Liver (tissue), 9 donors: ENCODE results near the gene ANKRD44. TPM values are rescaled to one million over a fixed set of nuclear protein-coding genes. Genes with fewer than 3 reads are reported as not detected.

Source experiments
- DNase-seq: peaks from one replicate; pipeline ENCODE4 v3.0.0-alpha.2; 2017; ENCODE audit warnings: low spot score
- H3K27ac ChIP-seq, 2 donors: one replicate each; pipeline ENCODE4 v1.7.0; 2013; ENCODE audit warnings: inconsistent platforms in 2 of 2, low read length in 2 of 2, control low read depth in 1 of 2, low read depth in 1 of 2, mild to moderate bottlenecking in 1 of 2
- H3K27me3 ChIP-seq, 4 donors: one replicate each; pipeline versions ENCODE4 v1.6.1 to v1.7.0; 2013; ENCODE audit warnings: low read length in 3 of 4, inconsistent platforms in 1 of 4, mild to moderate bottlenecking in 1 of 4, moderate library complexity in 1 of 4; ENCODE audit not compliant: control insufficient read depth in 4 of 4, insufficient read depth in 4 of 4
- H3K36me3 ChIP-seq, 4 donors: one replicate each; pipeline versions ENCODE4 v1.6.1 to v1.7.0; 2013; ENCODE audit warnings: low read length in 3 of 4, mild to moderate bottlenecking in 3 of 4, low read depth in 1 of 4, moderate library complexity in 1 of 4; ENCODE audit not compliant: control insufficient read depth in 4 of 4, insufficient read depth in 3 of 4
- H3K4me1 ChIP-seq, 4 donors: one replicate each; pipeline versions ENCODE4 v1.6.1 to v1.7.0; 2013; ENCODE audit warnings: low read length in 3 of 4, mild to moderate bottlenecking in 3 of 4, moderate library complexity in 1 of 4; ENCODE audit not compliant: control insufficient read depth in 4 of 4, insufficient read depth in 4 of 4
- H3K4me3 ChIP-seq, 3 donors: one replicate each; pipeline versions ENCODE4 v1.6.1 to v1.7.0; 2013; ENCODE audit warnings: low read length in 3 of 3, control low read depth in 1 of 3, low read depth in 1 of 3, mild to moderate bottlenecking in 1 of 3
- H3K9ac ChIP-seq, 2 donors: one replicate each; pipeline ENCODE4 v1.7.0; 2013; ENCODE audit warnings: low read length in 2 of 2, mild to moderate bottlenecking in 2 of 2, moderate library complexity in 2 of 2, control low read depth in 1 of 2, low read depth in 1 of 2
- H3K9me3 ChIP-seq, 4 donors: one replicate each; pipeline versions ENCODE4 v1.6.1 to v1.7.0; 2013; ENCODE audit warnings: low read length in 3 of 4; ENCODE audit not compliant: control insufficient read depth in 4 of 4
- EGR1 ChIP-seq, 2 donors: IDR thresholded peaks; 2 replicates each; pipeline ENCODE4 v1.6.1; 2016 to 2018; ENCODE audit warnings: antibody characterized with exemption in 2 of 2, low read depth in 2 of 2
- FOXA1 ChIP-seq: IDR thresholded peaks from 2 replicates; pipeline ENCODE4 v1.6.1; 2016; ENCODE audit warnings: antibody characterized with exemption
- FOXA2 ChIP-seq: IDR thresholded peaks from 2 replicates; pipeline ENCODE4 v1.6.1; 2016; ENCODE audit warnings: antibody characterized with exemption
- GABPA ChIP-seq, 2 donors: IDR thresholded peaks in 1 of 2; conservative IDR thresholded peaks in 1 of 2; 2 replicates each; pipeline ENCODE4 v1.6.1; 2016; ENCODE audit warnings: antibody characterized with exemption in 2 of 2, mild to moderate bottlenecking in 1 of 2, moderate library complexity in 1 of 2
- HNF4A ChIP-seq, 2 donors: conservative IDR thresholded peaks; 2 replicates each; pipeline ENCODE4 v1.6.1; 2016; ENCODE audit warnings: antibody characterized with exemption in 2 of 2, mild to moderate bottlenecking in 2 of 2
- HNF4G ChIP-seq: IDR thresholded peaks from 2 replicates; pipeline ENCODE4 v1.6.1; 2016; ENCODE audit warnings: antibody characterized with exemption
- JUND ChIP-seq, 2 donors: IDR thresholded peaks; 2 replicates each; pipeline ENCODE4 v1.6.1; 2016; ENCODE audit warnings: antibody characterized with exemption in 2 of 2
- NR2F2 ChIP-seq: IDR thresholded peaks from 2 replicates; pipeline ENCODE4 v1.6.1; 2016; ENCODE audit warnings: antibody characterized with exemption
- RAD21 ChIP-seq, 2 donors: IDR thresholded peaks; 2 replicates each; pipeline ENCODE4 v1.6.1; 2016; ENCODE audit warnings: antibody characterized with exemption in 2 of 2, mild to moderate bottlenecking in 2 of 2
- RXRA ChIP-seq, 2 donors: IDR thresholded peaks; 2 replicates each; pipeline ENCODE4 v1.6.1; 2017 to 2018; ENCODE audit warnings: antibody characterized with exemption in 2 of 2, mild to moderate bottlenecking in 1 of 2
- SP1 ChIP-seq: IDR thresholded peaks from 2 replicates; pipeline ENCODE4 v1.6.1; 2018; ENCODE audit warnings: antibody characterized with exemption, mild to moderate bottlenecking
- TAF1 ChIP-seq: conservative IDR thresholded peaks from 2 replicates; pipeline ENCODE4 v1.6.1; 2016; ENCODE audit warnings: antibody characterized with exemption, mild to moderate bottlenecking
- YY1 ChIP-seq: IDR thresholded peaks from 2 replicates; pipeline ENCODE4 v1.6.1; 2016; ENCODE audit warnings: antibody characterized with exemption, mild to moderate bottlenecking
- WGBS: extraction: QIAGEN DNeasy Blood & Tissue Kit; methylation state at CpG from one replicate; pipeline ENCODE4 v1.1.7; 2013; 5-methylcytosine and 5-hydroxymethylcytosine counted together
- polyA plus RNA-seq, 2 donors: library from polyadenylated mRNA; stranded (reverse) in 1 of 2; unstranded in 1 of 2; fragments of 200-250 nt in 1 of 2; fragments of >200 nt in 1 of 2; fragmentation: Nextera tagmentation in 1 of 2; extraction: Ambion mirVana in 1 of 2; gene quantifications; one replicate each; pipeline versions ENCODE4 v1.2.1 to v1.2.3, GENCODE V29; 2013 to 2015
- total RNA-seq, 2 donors: library from RNA; depleted of rRNA; stranded (reverse); fragments of >200 nt; gene quantifications; one replicate each; pipeline ENCODE4 v1.2.3, GENCODE V29; 2014
- TF ChIP-seq, protein P1 (sequence below): IDR thresholded peaks from 2 replicates; pipeline ENCODE4 v1.6.1; 2016; ENCODE audit warnings: antibody characterized with exemption
- TF ChIP-seq, protein P2 (sequence below): IDR thresholded peaks from 2 replicates; pipeline ENCODE4 v1.6.1; 2016; ENCODE audit warnings: antibody characterized with exemption, mild to moderate bottlenecking
- TF ChIP-seq, protein P3 (sequence below): fragments of 150-350 bp; IDR thresholded peaks from 2 replicates; pipeline ENCODE4 v1.5.1; 2017; ENCODE audit warnings: improper control_type of control experiment, low read depth, low read length; ENCODE audit not compliant: missing input control
- TF ChIP-seq, protein P4 (sequence below): IDR thresholded peaks from 2 replicates; pipeline ENCODE4 v1.6.1; 2016; ENCODE audit warnings: antibody characterized with exemption
- TF ChIP-seq, protein P5 (sequence below): IDR thresholded peaks from 2 replicates; pipeline ENCODE4 v1.6.1; 2016; ENCODE audit warnings: antibody characterized with exemption
- donor health status: healthy.
- donor health status: healthy.
- donor health status: healthy.
- donor health status: healthy.
- donor health status: healthy.

The ANKRD44 gene
- total and polyA plus RNA-seq, 4 donors, result 3.8 to 18.2 (median 6.8) TPM

DNA sequence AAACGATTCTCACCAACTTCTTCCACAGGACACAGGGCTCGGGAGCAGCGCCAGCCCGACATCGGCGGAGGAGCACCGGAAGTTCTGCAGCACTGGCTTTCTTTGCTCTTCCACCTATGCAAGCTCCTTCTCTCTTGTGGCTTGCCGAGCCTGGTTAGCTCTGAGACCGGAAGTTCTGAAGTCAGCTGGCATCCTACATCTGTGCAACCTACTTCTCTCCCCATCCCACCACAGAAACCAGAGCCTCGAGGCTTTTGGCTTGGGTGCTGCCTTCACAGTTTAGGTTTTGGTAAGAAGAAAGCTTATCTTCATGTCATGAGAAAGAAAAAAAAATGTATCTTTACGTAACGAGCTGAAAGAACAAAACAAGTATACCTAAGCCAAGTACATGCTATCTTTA, 111.7 kb downstream of the ANKRD44 start:
- TF ChIP-seq NR2F2, result peak; percentile 22
- TF ChIP-seq TAF1, result no peak
- no peak for TF ChIP-seq FOXA2
- no peak for TF ChIP-seq EGR1 (IDR thresholded peaks at IDR 0.05; ENCODE audit: low read depth in 2 of 2)
- TF ChIP-seq, protein P1, sequence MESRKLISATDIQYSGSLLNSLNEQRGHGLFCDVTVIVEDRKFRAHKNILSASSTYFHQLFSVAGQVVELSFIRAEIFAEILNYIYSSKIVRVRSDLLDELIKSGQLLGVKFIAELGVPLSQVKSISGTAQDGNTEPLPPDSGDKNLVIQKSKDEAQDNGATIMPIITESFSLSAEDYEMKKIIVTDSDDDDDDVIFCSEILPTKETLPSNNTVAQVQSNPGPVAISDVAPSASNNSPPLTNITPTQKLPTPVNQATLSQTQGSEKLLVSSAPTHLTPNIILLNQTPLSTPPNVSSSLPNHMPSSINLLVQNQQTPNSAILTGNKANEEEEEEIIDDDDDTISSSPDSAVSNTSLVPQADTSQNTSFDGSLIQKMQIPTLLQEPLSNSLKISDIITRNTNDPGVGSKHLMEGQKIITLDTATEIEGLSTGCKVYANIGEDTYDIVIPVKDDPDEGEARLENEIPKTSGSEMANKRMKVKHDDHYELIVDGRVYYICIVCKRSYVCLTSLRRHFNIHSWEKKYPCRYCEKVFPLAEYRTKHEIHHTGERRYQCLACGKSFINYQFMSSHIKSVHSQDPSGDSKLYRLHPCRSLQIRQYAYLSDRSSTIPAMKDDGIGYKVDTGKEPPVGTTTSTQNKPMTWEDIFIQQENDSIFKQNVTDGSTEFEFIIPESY, result no peak
- no peak for TF ChIP-seq FOXA1
- no peak for TF ChIP-seq RAD21 (IDR thresholded peaks at IDR 0.05)
- peak; percentile 11 to 55 for TF ChIP-seq GABPA (IDR thresholded peaks at IDR 0.05 in 1 of 2, conservative IDR thresholded peaks at IDR 0.05 in 1 of 2)
- TF ChIP-seq JUND (IDR thresholded peaks at IDR 0.05), result no peak
- no peak for TF ChIP-seq YY1
- TF ChIP-seq, protein P2, sequence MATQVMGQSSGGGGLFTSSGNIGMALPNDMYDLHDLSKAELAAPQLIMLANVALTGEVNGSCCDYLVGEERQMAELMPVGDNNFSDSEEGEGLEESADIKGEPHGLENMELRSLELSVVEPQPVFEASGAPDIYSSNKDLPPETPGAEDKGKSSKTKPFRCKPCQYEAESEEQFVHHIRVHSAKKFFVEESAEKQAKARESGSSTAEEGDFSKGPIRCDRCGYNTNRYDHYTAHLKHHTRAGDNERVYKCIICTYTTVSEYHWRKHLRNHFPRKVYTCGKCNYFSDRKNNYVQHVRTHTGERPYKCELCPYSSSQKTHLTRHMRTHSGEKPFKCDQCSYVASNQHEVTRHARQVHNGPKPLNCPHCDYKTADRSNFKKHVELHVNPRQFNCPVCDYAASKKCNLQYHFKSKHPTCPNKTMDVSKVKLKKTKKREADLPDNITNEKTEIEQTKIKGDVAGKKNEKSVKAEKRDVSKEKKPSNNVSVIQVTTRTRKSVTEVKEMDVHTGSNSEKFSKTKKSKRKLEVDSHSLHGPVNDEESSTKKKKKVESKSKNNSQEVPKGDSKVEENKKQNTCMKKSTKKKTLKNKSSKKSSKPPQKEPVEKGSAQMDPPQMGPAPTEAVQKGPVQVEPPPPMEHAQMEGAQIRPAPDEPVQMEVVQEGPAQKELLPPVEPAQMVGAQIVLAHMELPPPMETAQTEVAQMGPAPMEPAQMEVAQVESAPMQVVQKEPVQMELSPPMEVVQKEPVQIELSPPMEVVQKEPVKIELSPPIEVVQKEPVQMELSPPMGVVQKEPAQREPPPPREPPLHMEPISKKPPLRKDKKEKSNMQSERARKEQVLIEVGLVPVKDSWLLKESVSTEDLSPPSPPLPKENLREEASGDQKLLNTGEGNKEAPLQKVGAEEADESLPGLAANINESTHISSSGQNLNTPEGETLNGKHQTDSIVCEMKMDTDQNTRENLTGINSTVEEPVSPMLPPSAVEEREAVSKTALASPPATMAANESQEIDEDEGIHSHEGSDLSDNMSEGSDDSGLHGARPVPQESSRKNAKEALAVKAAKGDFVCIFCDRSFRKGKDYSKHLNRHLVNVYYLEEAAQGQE, result no peak
- Histone ChIP-seq H3K27ac (no peak overlapping the region), H3K9me3 (no peaks in the 10 kb centered on the region), H3K27me3 (no peaks in the 10 kb centered on the region), H3K4me1 (peaks cover 0 to 8% (median 1%) of the 10 kb centered on the region in 4 donors), H3K36me3 (no peaks in the 10 kb centered on the region), H3K4me3 (no peak overlapping the region), H3K9ac (no peak overlapping the region)
- 67% methylated on average over 12 of the region's 12 CpGs for WGBS
- DNase-seq, result no peak

DNA sequence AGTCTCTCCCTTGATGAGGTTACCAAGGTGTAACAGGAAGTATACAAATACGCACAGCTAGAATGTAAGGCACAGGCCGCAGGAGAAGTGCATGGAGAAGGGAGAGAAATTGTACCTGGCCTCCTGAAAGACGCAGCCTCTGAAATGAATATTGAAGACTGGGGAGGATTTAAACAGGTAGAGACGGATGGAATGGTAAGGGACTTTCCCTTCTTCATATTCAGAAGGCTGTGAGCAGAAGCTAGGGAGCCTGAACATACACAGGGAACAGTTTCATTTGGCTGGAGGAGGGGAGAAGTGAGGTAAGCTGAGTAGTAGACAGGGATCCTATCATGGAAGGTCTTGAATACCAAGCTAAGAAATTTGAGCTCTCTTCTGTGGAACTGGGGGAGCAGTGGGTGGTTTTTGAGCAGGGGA, 112.7 kb downstream of the ANKRD44 start:
- DNase-seq, result no peak
- H3K36me3 ChIP-seq, result no peaks in the 10 kb centered on the region
- H3K4me1 ChIP-seq, result peaks cover 0 to 8% (median 1%) of the 10 kb centered on the region in 4 donors
- no peak overlapping the region for H3K4me3 ChIP-seq
- TF ChIP-seq JUND (IDR thresholded peaks at IDR 0.05), result no peak
- no peak for TF ChIP-seq FOXA2
- TF ChIP-seq RXRA (IDR thresholded peaks at IDR 0.05), result no peak
- no peak for TF ChIP-seq HNF4G
- no peak for TF ChIP-seq TAF1
- TF ChIP-seq, protein P3, sequence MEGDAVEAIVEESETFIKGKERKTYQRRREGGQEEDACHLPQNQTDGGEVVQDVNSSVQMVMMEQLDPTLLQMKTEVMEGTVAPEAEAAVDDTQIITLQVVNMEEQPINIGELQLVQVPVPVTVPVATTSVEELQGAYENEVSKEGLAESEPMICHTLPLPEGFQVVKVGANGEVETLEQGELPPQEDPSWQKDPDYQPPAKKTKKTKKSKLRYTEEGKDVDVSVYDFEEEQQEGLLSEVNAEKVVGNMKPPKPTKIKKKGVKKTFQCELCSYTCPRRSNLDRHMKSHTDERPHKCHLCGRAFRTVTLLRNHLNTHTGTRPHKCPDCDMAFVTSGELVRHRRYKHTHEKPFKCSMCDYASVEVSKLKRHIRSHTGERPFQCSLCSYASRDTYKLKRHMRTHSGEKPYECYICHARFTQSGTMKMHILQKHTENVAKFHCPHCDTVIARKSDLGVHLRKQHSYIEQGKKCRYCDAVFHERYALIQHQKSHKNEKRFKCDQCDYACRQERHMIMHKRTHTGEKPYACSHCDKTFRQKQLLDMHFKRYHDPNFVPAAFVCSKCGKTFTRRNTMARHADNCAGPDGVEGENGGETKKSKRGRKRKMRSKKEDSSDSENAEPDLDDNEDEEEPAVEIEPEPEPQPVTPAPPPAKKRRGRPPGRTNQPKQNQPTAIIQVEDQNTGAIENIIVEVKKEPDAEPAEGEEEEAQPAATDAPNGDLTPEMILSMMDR, result no peak
- no peak for TF ChIP-seq HNF4A (conservative IDR thresholded peaks at IDR 0.05)
- TF ChIP-seq, protein P4, sequence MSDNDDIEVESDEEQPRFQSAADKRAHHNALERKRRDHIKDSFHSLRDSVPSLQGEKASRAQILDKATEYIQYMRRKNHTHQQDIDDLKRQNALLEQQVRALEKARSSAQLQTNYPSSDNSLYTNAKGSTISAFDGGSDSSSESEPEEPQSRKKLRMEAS, result no peak
- TF ChIP-seq, protein P1, result no peak
- no peak for TF ChIP-seq SP1
- no peak for TF ChIP-seq EGR1 (IDR thresholded peaks at IDR 0.05; ENCODE audit: low read depth in 2 of 2)
- no peak for TF ChIP-seq YY1
- TF ChIP-seq FOXA1, result no peak
- no peak for TF ChIP-seq RAD21 (IDR thresholded peaks at IDR 0.05)
- TF ChIP-seq GABPA (IDR thresholded peaks at IDR 0.05 in 1 of 2, conservative IDR thresholded peaks at IDR 0.05 in 1 of 2), result no peak
- TF ChIP-seq, protein P5, sequence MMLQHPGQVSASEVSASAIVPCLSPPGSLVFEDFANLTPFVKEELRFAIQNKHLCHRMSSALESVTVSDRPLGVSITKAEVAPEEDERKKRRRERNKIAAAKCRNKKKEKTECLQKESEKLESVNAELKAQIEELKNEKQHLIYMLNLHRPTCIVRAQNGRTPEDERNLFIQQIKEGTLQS, result no peak
- no peak for TF ChIP-seq NR2F2
- TF ChIP-seq, protein P2, result no peak
- H3K9ac ChIP-seq, result no peak overlapping the region
- H3K27me3 ChIP-seq, result no peaks in the 10 kb centered on the region
- 86% methylated on average over 4 of the region's 4 CpGs for WGBS
- H3K27ac ChIP-seq, result peak overlapping the region in 1 of 2 donors; percentile 5
- H3K9me3 ChIP-seq, result no peaks in the 10 kb centered on the region
